GM12878 (cell line): ENCODE data around the gene CPD.

Experiments used
- CTCF ChIP-seq, 3 experiments: IDR thresholded peaks in 2 of 3; conservative IDR thresholded peaks in 1 of 3; 2 replicates each; pipeline ENCODE4 v1.5.1; 2011; ENCODE audit warnings: low read depth in 3 of 3, low read length in 3 of 3, mild to moderate bottlenecking in 3 of 3, control low read depth in 2 of 3, moderate library complexity in 2 of 3, inconsistent platforms in 1 of 3, mixed read lengths in 1 of 3; ENCODE audit not compliant: control insufficient read depth in 2 of 3, insufficient read depth in 1 of 3; ENCODE audit errors: extremely low read depth in 1 of 3
- JUNB ChIP-seq: IDR thresholded peaks from 2 replicates; pipeline ENCODE4 v1.6.1; 2016; ENCODE audit warnings: antibody characterized with exemption, mild to moderate bottlenecking
- SREBF1 ChIP-seq: IDR thresholded peaks from 2 replicates; pipeline ENCODE4 v1.6.1; 2012; ENCODE audit warnings: mild to moderate bottlenecking, low read length
- SREBF2 ChIP-seq: IDR thresholded peaks from 2 replicates; pipeline ENCODE4 v1.6.1; 2012; ENCODE audit warnings: mild to moderate bottlenecking, low read length
- ZNF274 ChIP-seq: IDR thresholded peaks from one replicate; pipeline ENCODE4 v1.8.0; 2011; ENCODE audit not compliant: insufficient read length, insufficient read depth
- TF ChIP-seq, protein P1 (sequence below): IDR thresholded peaks from 2 replicates; pipeline ENCODE4 v1.6.1; 2012; ENCODE audit warnings: mild to moderate bottlenecking, low read depth, low read length

DNA sequence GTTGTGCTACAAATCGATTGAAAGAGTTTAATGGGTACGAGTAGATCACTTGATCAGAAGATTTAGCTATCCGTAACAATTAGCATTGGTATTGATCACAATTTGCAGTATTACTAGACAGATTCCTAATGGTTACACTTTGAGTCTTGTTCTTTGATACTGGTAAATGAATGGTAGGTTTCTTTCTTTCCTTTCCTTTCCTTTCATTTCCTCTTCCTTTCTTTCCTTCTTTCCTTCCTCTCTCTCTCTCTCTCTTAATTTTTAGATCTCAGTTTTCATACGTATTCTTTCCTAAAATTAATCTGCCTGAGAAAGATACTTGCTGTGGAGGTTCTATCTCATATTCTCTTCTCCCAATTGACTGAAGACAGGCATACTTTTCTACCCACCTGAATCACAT lies 17.9 kb downstream of the CPD start:
- TF ChIP-seq, protein P1, sequence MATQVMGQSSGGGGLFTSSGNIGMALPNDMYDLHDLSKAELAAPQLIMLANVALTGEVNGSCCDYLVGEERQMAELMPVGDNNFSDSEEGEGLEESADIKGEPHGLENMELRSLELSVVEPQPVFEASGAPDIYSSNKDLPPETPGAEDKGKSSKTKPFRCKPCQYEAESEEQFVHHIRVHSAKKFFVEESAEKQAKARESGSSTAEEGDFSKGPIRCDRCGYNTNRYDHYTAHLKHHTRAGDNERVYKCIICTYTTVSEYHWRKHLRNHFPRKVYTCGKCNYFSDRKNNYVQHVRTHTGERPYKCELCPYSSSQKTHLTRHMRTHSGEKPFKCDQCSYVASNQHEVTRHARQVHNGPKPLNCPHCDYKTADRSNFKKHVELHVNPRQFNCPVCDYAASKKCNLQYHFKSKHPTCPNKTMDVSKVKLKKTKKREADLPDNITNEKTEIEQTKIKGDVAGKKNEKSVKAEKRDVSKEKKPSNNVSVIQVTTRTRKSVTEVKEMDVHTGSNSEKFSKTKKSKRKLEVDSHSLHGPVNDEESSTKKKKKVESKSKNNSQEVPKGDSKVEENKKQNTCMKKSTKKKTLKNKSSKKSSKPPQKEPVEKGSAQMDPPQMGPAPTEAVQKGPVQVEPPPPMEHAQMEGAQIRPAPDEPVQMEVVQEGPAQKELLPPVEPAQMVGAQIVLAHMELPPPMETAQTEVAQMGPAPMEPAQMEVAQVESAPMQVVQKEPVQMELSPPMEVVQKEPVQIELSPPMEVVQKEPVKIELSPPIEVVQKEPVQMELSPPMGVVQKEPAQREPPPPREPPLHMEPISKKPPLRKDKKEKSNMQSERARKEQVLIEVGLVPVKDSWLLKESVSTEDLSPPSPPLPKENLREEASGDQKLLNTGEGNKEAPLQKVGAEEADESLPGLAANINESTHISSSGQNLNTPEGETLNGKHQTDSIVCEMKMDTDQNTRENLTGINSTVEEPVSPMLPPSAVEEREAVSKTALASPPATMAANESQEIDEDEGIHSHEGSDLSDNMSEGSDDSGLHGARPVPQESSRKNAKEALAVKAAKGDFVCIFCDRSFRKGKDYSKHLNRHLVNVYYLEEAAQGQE = no peak
- no peak for TF ChIP-seq JUNB
- no peak for TF ChIP-seq SREBF2
- no peak for TF ChIP-seq SREBF1
- TF ChIP-seq CTCF (IDR thresholded peaks at IDR 0.05 in 2 of 3, conservative IDR thresholded peaks at IDR 0.05 in 1 of 3; ENCODE audit: control insufficient read depth in 2 of 3, extremely low read depth in 1 of 3, insufficient read depth in 1 of 3, low read depth in 3 of 3, low read length in 3 of 3) = no peak
- no peak for TF ChIP-seq ZNF274
